Measurements from ENCODE around the gene PSMA2. TPM values are rescaled to one million over a fixed set of nuclear protein-coding genes. Genes with fewer than 3 reads are reported as not detected.

The PSMA2 gene
- total and polyA plus RNA-seq, 4 donors = 24.8 to 221 (median 73.8) TPM

GRCh38 chr7:42952328-42952727 lies 20.4 kb upstream of the PSMA2 start:
- Histone ChIP-seq H3K27me3 (ENCODE audit: control insufficient read depth in 4 of 4, insufficient read depth in 4 of 4, low read length in 3 of 4) (no peaks in the 10 kb centered on the region), H3K9ac (ENCODE audit: low read depth in 1 of 2, low read length in 2 of 2) (no peak overlapping the region), H3K27ac (ENCODE audit: low read depth in 1 of 2, low read length in 2 of 2) (no peak overlapping the region), H3K9me3 (ENCODE audit: control insufficient read depth in 4 of 4, low read length in 3 of 4) (no peaks in the 10 kb centered on the region), H3K36me3 (ENCODE audit: control insufficient read depth in 4 of 4, insufficient read depth in 3 of 4, low read depth in 1 of 4, low read length in 3 of 4) (no peaks in the 10 kb centered on the region), H3K4me3 (ENCODE audit: low read depth in 1 of 3, low read length in 3 of 3) (no peak overlapping the region), H3K4me1 (ENCODE audit: control insufficient read depth in 4 of 4, insufficient read depth in 4 of 4, low read length in 3 of 4) (no peaks in the 10 kb centered on the region)
- WGBS = 77% methylated on average over 4 of the region's 4 CpGs
- TF ChIP-seq RAD21 (IDR thresholded peaks at IDR 0.05) (no peak), EGR1 (IDR thresholded peaks at IDR 0.05; ENCODE audit: low read depth in 2 of 2) (no peak), HNF4G (IDR thresholded peaks at IDR 0.05) (no peak), NR2F2 (IDR thresholded peaks at IDR 0.05) (no peak), GABPA (IDR thresholded peaks at IDR 0.05 in 1 of 2, conservative IDR thresholded peaks at IDR 0.05 in 1 of 2) (no peak), SP1 (IDR thresholded peaks at IDR 0.05) (no peak), FOXA1 (IDR thresholded peaks at IDR 0.05) (no peak)
- TF ChIP-seq, protein P1, sequence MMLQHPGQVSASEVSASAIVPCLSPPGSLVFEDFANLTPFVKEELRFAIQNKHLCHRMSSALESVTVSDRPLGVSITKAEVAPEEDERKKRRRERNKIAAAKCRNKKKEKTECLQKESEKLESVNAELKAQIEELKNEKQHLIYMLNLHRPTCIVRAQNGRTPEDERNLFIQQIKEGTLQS (IDR thresholded peaks at IDR 0.05) = no peak
- TF ChIP-seq, protein P2, sequence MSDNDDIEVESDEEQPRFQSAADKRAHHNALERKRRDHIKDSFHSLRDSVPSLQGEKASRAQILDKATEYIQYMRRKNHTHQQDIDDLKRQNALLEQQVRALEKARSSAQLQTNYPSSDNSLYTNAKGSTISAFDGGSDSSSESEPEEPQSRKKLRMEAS (IDR thresholded peaks at IDR 0.05) = no peak
- TF ChIP-seq, protein P3, sequence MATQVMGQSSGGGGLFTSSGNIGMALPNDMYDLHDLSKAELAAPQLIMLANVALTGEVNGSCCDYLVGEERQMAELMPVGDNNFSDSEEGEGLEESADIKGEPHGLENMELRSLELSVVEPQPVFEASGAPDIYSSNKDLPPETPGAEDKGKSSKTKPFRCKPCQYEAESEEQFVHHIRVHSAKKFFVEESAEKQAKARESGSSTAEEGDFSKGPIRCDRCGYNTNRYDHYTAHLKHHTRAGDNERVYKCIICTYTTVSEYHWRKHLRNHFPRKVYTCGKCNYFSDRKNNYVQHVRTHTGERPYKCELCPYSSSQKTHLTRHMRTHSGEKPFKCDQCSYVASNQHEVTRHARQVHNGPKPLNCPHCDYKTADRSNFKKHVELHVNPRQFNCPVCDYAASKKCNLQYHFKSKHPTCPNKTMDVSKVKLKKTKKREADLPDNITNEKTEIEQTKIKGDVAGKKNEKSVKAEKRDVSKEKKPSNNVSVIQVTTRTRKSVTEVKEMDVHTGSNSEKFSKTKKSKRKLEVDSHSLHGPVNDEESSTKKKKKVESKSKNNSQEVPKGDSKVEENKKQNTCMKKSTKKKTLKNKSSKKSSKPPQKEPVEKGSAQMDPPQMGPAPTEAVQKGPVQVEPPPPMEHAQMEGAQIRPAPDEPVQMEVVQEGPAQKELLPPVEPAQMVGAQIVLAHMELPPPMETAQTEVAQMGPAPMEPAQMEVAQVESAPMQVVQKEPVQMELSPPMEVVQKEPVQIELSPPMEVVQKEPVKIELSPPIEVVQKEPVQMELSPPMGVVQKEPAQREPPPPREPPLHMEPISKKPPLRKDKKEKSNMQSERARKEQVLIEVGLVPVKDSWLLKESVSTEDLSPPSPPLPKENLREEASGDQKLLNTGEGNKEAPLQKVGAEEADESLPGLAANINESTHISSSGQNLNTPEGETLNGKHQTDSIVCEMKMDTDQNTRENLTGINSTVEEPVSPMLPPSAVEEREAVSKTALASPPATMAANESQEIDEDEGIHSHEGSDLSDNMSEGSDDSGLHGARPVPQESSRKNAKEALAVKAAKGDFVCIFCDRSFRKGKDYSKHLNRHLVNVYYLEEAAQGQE (IDR thresholded peaks at IDR 0.05) = no peak
- TF ChIP-seq, protein P4, sequence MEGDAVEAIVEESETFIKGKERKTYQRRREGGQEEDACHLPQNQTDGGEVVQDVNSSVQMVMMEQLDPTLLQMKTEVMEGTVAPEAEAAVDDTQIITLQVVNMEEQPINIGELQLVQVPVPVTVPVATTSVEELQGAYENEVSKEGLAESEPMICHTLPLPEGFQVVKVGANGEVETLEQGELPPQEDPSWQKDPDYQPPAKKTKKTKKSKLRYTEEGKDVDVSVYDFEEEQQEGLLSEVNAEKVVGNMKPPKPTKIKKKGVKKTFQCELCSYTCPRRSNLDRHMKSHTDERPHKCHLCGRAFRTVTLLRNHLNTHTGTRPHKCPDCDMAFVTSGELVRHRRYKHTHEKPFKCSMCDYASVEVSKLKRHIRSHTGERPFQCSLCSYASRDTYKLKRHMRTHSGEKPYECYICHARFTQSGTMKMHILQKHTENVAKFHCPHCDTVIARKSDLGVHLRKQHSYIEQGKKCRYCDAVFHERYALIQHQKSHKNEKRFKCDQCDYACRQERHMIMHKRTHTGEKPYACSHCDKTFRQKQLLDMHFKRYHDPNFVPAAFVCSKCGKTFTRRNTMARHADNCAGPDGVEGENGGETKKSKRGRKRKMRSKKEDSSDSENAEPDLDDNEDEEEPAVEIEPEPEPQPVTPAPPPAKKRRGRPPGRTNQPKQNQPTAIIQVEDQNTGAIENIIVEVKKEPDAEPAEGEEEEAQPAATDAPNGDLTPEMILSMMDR (IDR thresholded peaks at IDR 0.05; ENCODE audit: low read depth, low read length, missing input control) = no peak
- no peak for DNase-seq (ENCODE audit: low spot score)

DNA sequence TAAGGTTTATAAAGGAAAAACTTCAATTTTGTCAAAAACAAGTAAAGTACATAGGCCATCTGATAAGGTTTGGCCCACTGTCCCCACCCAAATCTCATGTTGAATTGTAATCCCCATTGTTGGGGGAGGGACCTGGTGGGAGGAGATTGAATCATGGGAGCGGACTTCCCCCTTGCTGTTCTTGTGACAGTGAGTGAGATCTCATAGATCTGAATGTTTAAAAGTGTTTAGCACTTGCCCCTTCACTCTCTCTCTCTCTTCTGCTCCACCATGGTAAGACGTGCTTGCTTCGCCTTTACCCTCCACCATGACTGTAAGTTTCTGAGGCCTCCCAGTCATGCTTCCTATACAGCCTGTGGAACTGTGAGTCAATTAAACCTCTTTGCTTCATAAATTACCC lies 18.4 kb upstream of the PSMA2 start:
- H3K27me3 ChIP-seq (ENCODE audit: control insufficient read depth in 4 of 4, insufficient read depth in 4 of 4, low read length in 3 of 4) = no peaks in the 10 kb centered on the region
- no peaks in the 10 kb centered on the region for H3K4me1 ChIP-seq (ENCODE audit: control insufficient read depth in 4 of 4, insufficient read depth in 4 of 4, low read length in 3 of 4)
- no peak overlapping the region for H3K9ac ChIP-seq (ENCODE audit: low read depth in 1 of 2, low read length in 2 of 2)
- TF ChIP-seq, protein P3 (IDR thresholded peaks at IDR 0.05) = no peak
- no peak for TF ChIP-seq SP1 (IDR thresholded peaks at IDR 0.05)
- TF ChIP-seq RXRA (IDR thresholded peaks at IDR 0.05) = no peak
- TF ChIP-seq FOXA1 (IDR thresholded peaks at IDR 0.05) = no peak
- no peak for TF ChIP-seq HNF4A (conservative IDR thresholded peaks at IDR 0.05)
- no peak for TF ChIP-seq FOXA2 (IDR thresholded peaks at IDR 0.05)
- TF ChIP-seq ZBTB33 (IDR thresholded peaks at IDR 0.05) = no peak
- TF ChIP-seq YY1 (IDR thresholded peaks at IDR 0.05) = no peak
- TF ChIP-seq RAD21 (IDR thresholded peaks at IDR 0.05) = no peak
- no peak for TF ChIP-seq HNF4G (IDR thresholded peaks at IDR 0.05)
- no peak for TF ChIP-seq JUND (IDR thresholded peaks at IDR 0.05)
- TF ChIP-seq NR2F2 (IDR thresholded peaks at IDR 0.05) = no peak
- DNase-seq (ENCODE audit: low spot score) = no peak
- H3K27ac ChIP-seq (ENCODE audit: low read depth in 1 of 2, low read length in 2 of 2) = no peak overlapping the region
- H3K4me3 ChIP-seq (ENCODE audit: low read depth in 1 of 3, low read length in 3 of 3) = no peak overlapping the region
- no peaks in the 10 kb centered on the region for H3K36me3 ChIP-seq (ENCODE audit: control insufficient read depth in 4 of 4, insufficient read depth in 3 of 4, low read depth in 1 of 4, low read length in 3 of 4)
- H3K9me3 ChIP-seq (ENCODE audit: control insufficient read depth in 4 of 4, low read length in 3 of 4) = no peaks in the 10 kb centered on the region
- 62% methylated on average over 3 of the region's 3 CpGs for WGBS
